HepG2 (cell line): ENCODE measurements around the gene CRYGA. TPM values are rescaled to one million over a fixed set of nuclear protein-coding genes. Genes with fewer than 3 reads are reported as not detected.

Experiments
- ATAC-seq: fragments of 200-7000 bp; cut with Tn5 transposase; 3 replicates; pipeline ENCODE4 v1.9.1; 2020; ENCODE audit warnings: mild to moderate bottlenecking, moderate library complexity
- BruUV-seq: library from RNA; stranded (reverse); fragments of 400-500 nt; replicated peaks from 2 replicates; lab custom pipeline; 2021; lab: Mats Ljungman, UMichigan
- CTCF ChIA-PET: fragments of 300-600 bp; formaldehyde crosslinking; extraction: SDS; loops from one replicate; lab custom pipeline; 2021; ENCODE audit warnings: low total read pairs, inconsistent platforms, low intra/inter-chr PET ratio; lab: Yijun Ruan, JAX
- POLR2A ChIA-PET: fragments of 350-600 bp; sonication (Branson Sonifier 250); formaldehyde crosslinking; loops from one replicate; lab custom pipeline; 2020; ENCODE audit warnings: antibody characterized with exemption, inconsistent platforms; lab: Yijun Ruan, JAX
- DNase-seq: peaks from one replicate; pipeline ENCODE4 v3.0.0-alpha.2; 2015; ENCODE audit warnings: low spot score
- FAIRE-seq: peaks from 3 replicates; lab custom pipeline; 2011; peaks lifted over from hg19 to GRCh38; lab: Jason Lieb, UNC
- H2AFZ ChIP-seq: one replicate; pipeline ENCODE4 v1.6.1; 2011; ENCODE audit warnings: low read length, inconsistent platforms
- H3K27ac ChIP-seq: fragments of 300-600 bp; 3 replicates; pipeline ENCODE4 v1.8.0; 2011; ENCODE audit warnings: mixed run types, mild to moderate bottlenecking, mixed read lengths, low read length, inconsistent platforms; ENCODE audit not compliant: insufficient read depth; ENCODE audit errors: extremely low read length
- H3K27me3 ChIP-seq, 2 experiments: fragments of 200-600 bp in 1 of 2; 2 replicates in 1 of 2; 3 replicates in 1 of 2; pipeline versions ENCODE4 v1.6.0 to v1.8.0; 2011; ENCODE audit warnings: low read length in 2 of 2, mild to moderate bottlenecking in 2 of 2, moderate library complexity in 2 of 2, inconsistent platforms in 1 of 2; ENCODE audit not compliant: insufficient read depth in 2 of 2, control insufficient read depth in 1 of 2
- H3K36me3 ChIP-seq, 2 experiments: fragments of 200-600 bp in 1 of 2; replicated peaks in 1 of 2; 2 replicates in 1 of 2; 3 replicates in 1 of 2; pipeline versions ENCODE4 v1.5.1 to v1.8.0; 2011; ENCODE audit warnings: low read length in 2 of 2, inconsistent platforms in 1 of 2; ENCODE audit not compliant: insufficient read depth in 2 of 2, control insufficient read depth in 1 of 2
- H3K4me1 ChIP-seq: 2 replicates; pipeline ENCODE4 v1.5.1; 2012; ENCODE audit warnings: low read length, inconsistent platforms; ENCODE audit not compliant: insufficient read depth
- H3K4me2 ChIP-seq: 2 replicates; pipeline ENCODE4 v1.6.0; 2011; ENCODE audit warnings: low read depth, low read length, inconsistent platforms
- H3K4me3 ChIP-seq, 3 experiments: fragments of 200-600 bp in 1 of 3; sonication (generic), shearing (Covaris generic) in 1 of 3; replicated peaks in 1 of 3; 2 replicates each; pipeline ENCODE4 v1.5.1; 2011 to 2016; ENCODE audit warnings: low read length in 3 of 3, inconsistent platforms in 2 of 3, low read depth in 2 of 3, mild to moderate bottlenecking in 2 of 3, control low read depth in 1 of 3, mixed read lengths in 1 of 3; ENCODE audit not compliant: insufficient read depth in 1 of 3
- H3K79me2 ChIP-seq: one replicate; pipeline ENCODE4 v1.6.1; 2011; ENCODE audit warnings: low read length, inconsistent platforms; ENCODE audit not compliant: insufficient read depth
- H3K9ac ChIP-seq: 2 replicates; pipeline ENCODE4 v1.6.0; 2011; ENCODE audit warnings: mild to moderate bottlenecking, low read depth, low read length, inconsistent platforms; ENCODE audit not compliant: insufficient read depth
- H3K9me3 ChIP-seq: 2 replicates; pipeline ENCODE4 v1.5.1; 2012; ENCODE audit warnings: mild to moderate bottlenecking, low read length
- H4K20me1 ChIP-seq: 2 replicates; pipeline ENCODE4 v1.6.0; 2011; ENCODE audit warnings: inconsistent platforms, mild to moderate bottlenecking, low read length, moderate library complexity; ENCODE audit not compliant: insufficient read depth
- ARNTL ChIP-seq: sonication (generic); formaldehyde crosslinking; IDR thresholded peaks from 2 replicates; pipeline ENCODE4 v1.4.0; 2020; ENCODE audit warnings: mild to moderate bottlenecking, missing genetic modification reagents
- ATF5 ChIP-seq: sonication (generic); formaldehyde crosslinking; IDR thresholded peaks from 2 replicates; pipeline ENCODE4 v1.4.0; 2020; ENCODE audit warnings: mild to moderate bottlenecking, low read depth, missing genetic modification reagents
- BRF2 ChIP-seq: sonication (generic); formaldehyde crosslinking; IDR thresholded peaks from 2 replicates; pipeline ENCODE4 v1.8.1; 2022; ENCODE audit warnings: mild to moderate bottlenecking, missing genetic modification reagents
- KDM4B ChIP-seq: sonication (generic); formaldehyde crosslinking; IDR thresholded peaks from 2 replicates; pipeline ENCODE4 v1.4.0; 2020; ENCODE audit warnings: missing genetic modification reagents
- MIER2 ChIP-seq: IDR thresholded peaks from 2 replicates; pipeline ENCODE4 v1.6.1; 2016; ENCODE audit warnings: missing biosample characterization, missing genetic modification reagents
- PAX8 ChIP-seq: sonication (generic); formaldehyde crosslinking; IDR thresholded peaks from 2 replicates; pipeline ENCODE4 v1.8.0; 2022; ENCODE audit warnings: mild to moderate bottlenecking, missing genetic modification reagents, borderline replicate concordance
- POLR2G ChIP-seq: fragments of 200-400 bp; formaldehyde crosslinking; IDR thresholded peaks from 2 replicates; pipeline ENCODE4 v1.6.1; 2018; ENCODE audit warnings: mild to moderate bottlenecking, low read depth, low read length, moderate library complexity
- REPIN1 ChIP-seq: sonication (generic); formaldehyde crosslinking; IDR thresholded peaks from 2 replicates; pipeline ENCODE4 v1.8.0; 2022; ENCODE audit warnings: missing genetic modification reagents, low read depth, mild to moderate bottlenecking, borderline replicate concordance
- RXRA ChIP-seq: sonication (generic); formaldehyde crosslinking; IDR thresholded peaks from 2 replicates; pipeline ENCODE4 v1.5.1; 2020; ENCODE audit warnings: missing genetic modification reagents
- SMYD3 ChIP-seq: sonication (generic); formaldehyde crosslinking; IDR thresholded peaks from 2 replicates; pipeline ENCODE4 v1.8.1; 2023; ENCODE audit warnings: mild to moderate bottlenecking, missing genetic modification reagents
- ZBTB33 ChIP-seq: sonication (generic); formaldehyde crosslinking; IDR thresholded peaks from 2 replicates; pipeline ENCODE4 v1.4.0; 2020; ENCODE audit warnings: missing genetic modification reagents
- ZBTB44 ChIP-seq: sonication (generic); formaldehyde crosslinking; IDR thresholded peaks from 2 replicates; pipeline ENCODE4 v1.4.0; 2020; ENCODE audit warnings: missing genetic modification reagents
- ZNF12 ChIP-seq: sonication (generic); formaldehyde crosslinking; IDR thresholded peaks from 2 replicates; pipeline ENCODE4 v1.5.0; 2020; ENCODE audit warnings: missing genetic modification reagents
- ZNF20 ChIP-seq: sonication (generic); formaldehyde crosslinking; IDR thresholded peaks from 2 replicates; pipeline ENCODE4 v1.4.0; 2020; ENCODE audit warnings: mild to moderate bottlenecking, moderate library complexity, missing genetic modification reagents
- ZNF263 ChIP-seq: sonication (generic); formaldehyde crosslinking; IDR thresholded peaks from 2 replicates; pipeline ENCODE4 v1.4.0; 2020; ENCODE audit warnings: missing genetic modification reagents
- ZNF367 ChIP-seq: sonication (generic); formaldehyde crosslinking; IDR thresholded peaks from 2 replicates; pipeline ENCODE4 v1.4.0; 2020; ENCODE audit warnings: missing genetic modification reagents, borderline replicate concordance
- ZNF644 ChIP-seq: IDR thresholded peaks from 2 replicates; pipeline ENCODE4 v1.6.1; 2016; ENCODE audit warnings: low read depth
- WGBS: methylation state at CpG from one replicate; pipeline ENCODE4 v1.1.6; 2017; ENCODE audit warnings: low lambda C conversion rate; 5-methylcytosine and 5-hydroxymethylcytosine counted together
- in situ Hi-C: cut with HindIII; loops from 2 replicates; pipeline ENCODE4 v1.10.0; 2017; ENCODE audit warnings: low pct_unique_long_range_greater_than_20kb; ENCODE audit not compliant: extremely low pct_ligation_motif_present
- intact Hi-C: fragments of 100-400 bp; cut with micrococcal nuclease; formaldehyde crosslinking; loops from one replicate; pipeline ENCODE4 v1.10.0; 2022; ENCODE audit not compliant: unreplicated experiment
- polyA plus RNA-seq, 8 experiments: library from polyadenylated mRNA; depleted of rRNA in 3 of 8; stranded (reverse) in 7 of 8; unstranded in 1 of 8; fragments of >200 nt; fragmentation: Illumina TruSeq in 4 of 8; extraction: Trizol in 4 of 8; gene quantifications; 2 replicates each; pipeline versions ENCODE4 v1.2.1 to v1.2.3, GENCODE V29; 2011 to 2016; ENCODE audit warnings: low read depth in 4 of 8, missing spikeins in 1 of 8, mixed read lengths in 1 of 8; ENCODE audit not compliant: insufficient read depth in 1 of 8
- total RNA-seq, 5 experiments: library from RNA; depleted of rRNA; stranded (reverse); fragments of >200 nt; fragmentation: Illumina TruSeq; extraction: Trizol; gene quantifications; 2 replicates each; pipeline ENCODE4 v1.2.3, GENCODE V29; 2016; ENCODE audit warnings: low read depth in 1 of 5

The CRYGA gene
- total and polyA plus RNA-seq, 2 of the 13 experiments (the other 11 are each of a cell fraction or from before 2014, with no cell fraction given), result not detected

- FAIRE-seq (peak; percentile 37), DNase-seq (peak; percentile 93), ATAC-seq (peak; percentile 79)
- H3K36me3 ChIP-seq, result no peaks in the 10 kb centered on the region
- 35% methylated on average over 14 of the region's 14 CpGs for WGBS
- no peaks in the 10 kb centered on the region for H4K20me1 ChIP-seq
- BruUV-seq, result no TSS peak
- H3K4me2 ChIP-seq, result 0 out of 2 replicates have a peak overlapping the region, but pooled peaks have one; percentile 21
- no peak overlapping the region for H3K9ac ChIP-seq
- H3K79me2 ChIP-seq, result no peaks in the 10 kb centered on the region
- H2AFZ ChIP-seq, result no peak overlapping the region
- peaks cover 0 to 5% of the 10 kb centered on the region in 2 experiments; a peak in 1 of 5 replicates for H3K27me3 ChIP-seq
- in situ Hi-C loops, result no loop called here
- H3K4me1 ChIP-seq, result peaks cover 21% of the 10 kb centered on the region
- ChIA-PET POLR2A (interaction anchor here (1.9 to 2.4 kb wide), 2 partner anchors 13 to 111 kb away, joined by 7 to 8 read pairs; partner anchors contain the start of gene IDH1), CTCF (no interaction called here)
- H3K4me3 ChIP-seq, result no peak overlapping the region
- no peaks in the 10 kb centered on the region; the same call in 1 of the 2 replicates for H3K9me3 ChIP-seq
- no peak overlapping the region for H3K27ac ChIP-seq
- intact Hi-C loops, result loop anchor here (1.0 kb wide), 1 partner anchor 13 kb away; no protein-coding TSS in a partner anchor
- TF ChIP-seq ATF5 (CRISPR knock-in tag) (no peak), SMYD3 (CRISPR knock-in tag) (no peak), RXRA (CRISPR knock-in tag) (no peak; the same call in 1 of the 2 replicates), ZNF263 (0 out of 2 replicates have a peak, but pooled peaks have one; percentile 38), BRF2 (CRISPR knock-in tag) (no peak), MIER2 (CRISPR knock-in tag) (no peak), ZBTB33 (CRISPR knock-in tag) (peak; percentile 86), ZBTB44 (CRISPR knock-in tag) (no peak), KDM4B (CRISPR knock-in tag) (no peak), ZNF367 (CRISPR knock-in tag) (no peak), ZNF20 (CRISPR knock-in tag) (0 out of 2 replicates have a peak, but pooled peaks have one; percentile 60), PAX8 (CRISPR knock-in tag) (no peak), ZNF12 (CRISPR knock-in tag) (peak; percentile 53; the same call in 1 of the 2 replicates), ZNF644 (no peak), REPIN1 (CRISPR knock-in tag) (no peak), POLR2G (no peak), ARNTL (CRISPR knock-in tag) (no peak)
Observed at GRCh38 chr2:208142925-208143799, 20.2 kb downstream of the CRYGA start.
